Activated T-helper 1 cell treated with Interleukin-2 at 50 U/mL for 16 hours (primary cell): ENCODE data around the gene PITX1.

Experiments
- DNase-seq: peaks from one replicate; pipeline ENCODE4 v3.0.0-alpha.2; 2020; ENCODE audit warnings: low read depth

Gene PITX1

GRCh38 chr5:135062216-135063055, 28.4 kb upstream of the PITX1 start:
- DNase-seq, result no peak

- DNase-seq, result no peak
These were observed 27.0 kb upstream of the PITX1 start for GRCh38 chr5:135061001-135061400.

GRCh38 chr5:135060021-135060420, 26.0 kb upstream of the PITX1 start:
- no peak for DNase-seq

GRCh38 chr5:135059000-135059923, 25.2 kb upstream of the PITX1 start:
- no peak for DNase-seq

- DNase-seq, result no peak
These were observed 24.3 kb upstream of the PITX1 start for GRCh38 chr5:135058331-135058732.

- no peak for DNase-seq
These were observed 23.2 kb upstream of the PITX1 start for GRCh38 chr5:135057233-135057632.

- DNase-seq, result no peak
These were observed 22.4 kb upstream of the PITX1 start for GRCh38 chr5:135056316-135057030.

- no peak for DNase-seq
These were observed 21.4 kb upstream of the PITX1 start for GRCh38 chr5:135055396-135055795.

- no peak for DNase-seq
These were observed 20.5 kb upstream of the PITX1 start for GRCh38 chr5:135054546-135054945.

GRCh38 chr5:135053989-135054388, 20.0 kb upstream of the PITX1 start:
- no peak for DNase-seq

GRCh38 chr5:135053278-135053677, 19.2 kb upstream of the PITX1 start:
- no peak for DNase-seq

- no peak for DNase-seq
These were observed 18.6 kb upstream of the PITX1 start for GRCh38 chr5:135052511-135053145.

- no peak for DNase-seq
These were observed 17.8 kb upstream of the PITX1 start for GRCh38 chr5:135051872-135052271.

GRCh38 chr5:135051399-135051798, 17.4 kb upstream of the PITX1 start:
- no peak for DNase-seq

GRCh38 chr5:135050244-135050767, 16.3 kb upstream of the PITX1 start:
- DNase-seq, result no peak

GRCh38 chr5:135048930-135049329, 14.9 kb upstream of the PITX1 start:
- no peak for DNase-seq

GRCh38 chr5:135048286-135048685, 14.3 kb upstream of the PITX1 start:
- DNase-seq, result no peak

- no peak for DNase-seq
These were observed 13.3 kb upstream of the PITX1 start for GRCh38 chr5:135047347-135047695.

- no peak for DNase-seq
These were observed 12.8 kb upstream of the PITX1 start for GRCh38 chr5:135046661-135047346.

- no peak for DNase-seq
These were observed 11.5 kb upstream of the PITX1 start for GRCh38 chr5:135045488-135045887.

- DNase-seq, result no peak
These were observed 8.6 kb upstream of the PITX1 start for GRCh38 chr5:135042595-135042994.
